Tibial nerve (tissue), 3 donors: ENCODE data around the gene SLC35A3.

Source experiments
- POLR2A ChIP-seq, 2 donors: fragments of 450-650 bp; IDR thresholded peaks; one replicate each; pipeline ENCODE4 v1.6.1; 2017; ENCODE audit warnings: antibody characterized with exemption in 2 of 2, mild to moderate bottlenecking in 2 of 2, moderate library complexity in 2 of 2
- TF ChIP-seq, protein P1 (sequence below), 5 experiments: fragments of 200-600 bp in 3 of 5; fragments of 450-650 bp in 2 of 5; sonication (generic) in 3 of 5; IDR thresholded peaks; one replicate each; pipeline ENCODE4 v1.5.1; 2016 to 2019; ENCODE audit warnings: antibody characterized with exemption in 5 of 5, mild to moderate bottlenecking in 3 of 5, moderate library complexity in 2 of 5

DNA sequence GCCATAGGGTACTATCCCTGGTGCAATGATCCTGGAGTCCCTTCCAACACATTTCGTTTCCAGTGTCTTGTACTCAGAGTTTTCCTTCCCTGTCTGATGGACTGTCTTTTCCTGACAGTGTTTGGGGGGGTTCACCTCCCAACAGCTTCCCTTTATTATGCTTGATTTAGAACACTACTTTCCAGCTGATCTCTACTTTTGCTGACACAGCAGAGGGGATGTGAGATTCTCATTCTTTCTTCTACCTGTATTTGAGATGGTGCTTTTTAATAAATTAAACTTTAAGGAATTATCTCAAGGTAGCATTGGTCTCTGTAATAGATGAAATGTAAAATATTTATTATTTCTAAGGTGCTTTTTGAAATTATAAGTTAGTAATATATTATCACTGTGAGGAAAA, 41.0 kb downstream of the SLC35A3 start:
- TF ChIP-seq, protein P1, sequence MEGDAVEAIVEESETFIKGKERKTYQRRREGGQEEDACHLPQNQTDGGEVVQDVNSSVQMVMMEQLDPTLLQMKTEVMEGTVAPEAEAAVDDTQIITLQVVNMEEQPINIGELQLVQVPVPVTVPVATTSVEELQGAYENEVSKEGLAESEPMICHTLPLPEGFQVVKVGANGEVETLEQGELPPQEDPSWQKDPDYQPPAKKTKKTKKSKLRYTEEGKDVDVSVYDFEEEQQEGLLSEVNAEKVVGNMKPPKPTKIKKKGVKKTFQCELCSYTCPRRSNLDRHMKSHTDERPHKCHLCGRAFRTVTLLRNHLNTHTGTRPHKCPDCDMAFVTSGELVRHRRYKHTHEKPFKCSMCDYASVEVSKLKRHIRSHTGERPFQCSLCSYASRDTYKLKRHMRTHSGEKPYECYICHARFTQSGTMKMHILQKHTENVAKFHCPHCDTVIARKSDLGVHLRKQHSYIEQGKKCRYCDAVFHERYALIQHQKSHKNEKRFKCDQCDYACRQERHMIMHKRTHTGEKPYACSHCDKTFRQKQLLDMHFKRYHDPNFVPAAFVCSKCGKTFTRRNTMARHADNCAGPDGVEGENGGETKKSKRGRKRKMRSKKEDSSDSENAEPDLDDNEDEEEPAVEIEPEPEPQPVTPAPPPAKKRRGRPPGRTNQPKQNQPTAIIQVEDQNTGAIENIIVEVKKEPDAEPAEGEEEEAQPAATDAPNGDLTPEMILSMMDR (IDR thresholded peaks at IDR 0.05), result no peak
- TF ChIP-seq POLR2A (IDR thresholded peaks at IDR 0.05), result no peak
